ENCODE results near the gene POLE3.
A peak's percentile ranks its signal among the peaks of the same experiment; 100 is the strongest.
"Not testable (repeated sequence)": the region's sequence is repeated elsewhere in the genome, so short reads cannot be mapped to it uniquely, and the experiment has no call there.

The POLE3 gene

GRCh38 chr9:113403646-113404045, 6.8 kb downstream of the POLE3 start:
- no peak for DNase-seq (ENCODE audit: low spot score)

DNA sequence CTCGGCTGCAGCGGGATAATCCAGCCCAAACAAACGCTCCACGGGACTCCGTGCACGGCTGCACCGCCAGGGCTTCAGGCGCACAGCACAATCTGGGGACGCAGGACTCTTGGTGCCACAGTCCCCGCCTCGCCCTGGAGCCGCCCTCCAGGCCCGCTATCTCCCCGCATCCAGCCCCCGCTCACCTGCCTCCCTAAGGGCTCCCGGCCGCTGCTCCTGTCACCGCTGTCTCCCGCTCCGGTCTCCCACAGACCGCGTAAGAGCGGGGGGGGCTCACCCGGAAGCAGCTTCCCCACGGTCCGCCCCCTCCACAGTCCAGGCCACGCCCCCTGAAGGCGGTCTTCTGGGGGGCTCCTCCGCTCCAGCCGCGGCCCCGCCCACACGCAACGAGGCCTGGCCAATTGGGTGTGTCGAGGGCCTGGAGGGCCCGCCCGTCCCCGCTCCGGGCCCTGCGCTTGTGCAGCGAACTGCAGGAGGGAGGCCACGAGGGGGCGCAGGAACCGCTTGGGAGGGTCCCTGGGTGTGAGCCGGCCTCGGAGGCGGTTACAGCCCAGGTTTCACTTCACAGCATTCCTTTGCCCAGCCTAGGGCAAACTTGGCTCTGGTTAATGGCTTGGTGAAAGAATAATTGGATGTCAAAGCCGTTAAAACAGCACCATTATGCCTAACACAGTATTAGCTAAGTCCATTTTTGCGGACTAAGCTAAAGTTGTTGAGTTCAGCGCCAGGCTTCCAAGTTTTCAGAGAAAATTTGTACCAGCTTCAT, 9.3 kb downstream of the POLE3 start, which contains the start of gene ALAD:
ALAD (minus strand) TSS at position 258 of the 766 bp plus-strand sequence. CDS start 7,725 bp downstream, outside the sequence.
- DNase-seq (ENCODE audit: low spot score) = peak; percentile 99

- DNase-seq (ENCODE audit: low spot score) = no peak
Measured at GRCh38 chr9:113399646-113400200, 10.8 kb downstream of the POLE3 start.

DNA sequence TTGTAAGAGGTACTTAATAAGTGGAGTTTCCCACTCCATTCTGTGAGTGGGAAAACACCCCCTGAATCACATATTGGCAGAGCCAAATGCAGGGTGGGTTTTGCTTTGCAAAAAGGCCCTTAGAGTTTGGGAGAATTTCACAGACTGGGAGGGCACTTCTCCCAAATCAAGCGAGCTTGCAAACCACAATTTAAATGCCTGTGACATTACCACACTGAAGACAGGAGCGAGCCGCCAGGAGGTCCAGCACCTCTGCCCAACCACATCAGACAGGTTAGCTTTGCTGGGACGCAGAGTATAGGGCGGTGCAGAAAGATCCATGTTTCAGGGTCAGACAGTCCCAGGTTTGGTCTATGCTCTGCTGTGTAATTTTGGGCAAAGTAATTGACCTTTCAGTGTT, 11.7 kb downstream of the POLE3 start:
- DNase-seq (ENCODE audit: low spot score) = no peak

DNA sequence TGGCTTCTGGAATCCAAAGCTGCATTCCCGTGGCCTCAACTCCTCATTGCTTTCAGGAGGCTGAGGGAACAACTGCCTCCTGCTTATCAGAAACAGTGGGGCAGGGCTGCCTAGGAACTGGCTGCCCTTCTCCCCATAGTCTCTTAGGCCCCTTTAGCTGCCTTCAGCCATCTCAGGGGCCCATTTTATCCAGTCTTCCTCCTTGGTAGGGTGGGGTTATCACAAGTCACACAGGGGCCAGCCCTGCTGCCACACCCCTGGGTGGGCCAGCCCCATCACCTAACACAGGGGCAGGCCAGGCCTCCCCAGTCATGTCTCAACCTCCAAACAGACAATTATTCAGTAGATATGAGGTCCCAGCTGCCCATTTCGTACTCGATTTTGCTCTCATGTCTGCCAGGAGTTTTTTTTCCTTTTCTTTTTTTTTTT, 13.3 kb downstream of the POLE3 start:
- DNase-seq (ENCODE audit: low spot score) = no peak

DNA sequence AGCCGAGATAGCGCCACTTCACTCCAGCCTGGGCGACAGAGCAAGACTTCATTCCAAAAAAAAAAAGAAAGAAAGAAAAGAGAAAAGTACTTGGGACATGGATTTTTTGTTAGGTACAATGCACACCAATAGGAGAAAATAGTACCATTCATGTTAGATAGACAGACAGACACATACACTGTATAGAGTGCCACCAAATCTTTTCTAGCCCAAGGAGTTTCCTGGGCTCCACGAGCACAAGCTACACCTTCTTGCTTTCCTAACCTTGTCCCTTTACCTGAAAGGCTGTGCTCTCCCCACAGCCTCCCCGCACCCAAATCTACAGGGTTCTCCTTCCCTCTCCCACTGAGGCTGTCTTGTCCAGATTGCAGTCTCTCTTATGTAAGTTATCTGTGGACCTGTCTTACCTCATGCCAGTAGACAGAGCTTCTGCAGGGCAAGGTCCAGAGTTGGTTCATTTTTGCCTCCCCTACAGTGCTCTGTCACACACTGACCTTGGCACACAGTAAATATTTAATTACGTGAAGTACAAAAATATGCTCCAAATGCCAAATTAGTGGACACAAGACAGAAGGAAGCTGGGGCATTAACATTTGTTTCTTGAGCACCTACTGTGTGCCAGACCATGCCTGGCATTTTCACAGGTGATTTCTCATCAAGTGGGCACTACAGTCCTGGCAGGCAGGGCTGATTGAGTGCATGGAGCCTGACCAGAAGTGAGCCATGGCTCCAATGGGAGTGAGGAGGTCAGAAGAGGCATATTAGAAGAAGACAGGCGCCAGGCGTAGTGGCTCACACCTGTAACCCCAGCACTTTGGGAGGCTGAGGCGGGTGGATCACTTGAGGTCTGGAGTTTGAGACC, 15.2 kb downstream of the POLE3 start:
- no peak for DNase-seq (ENCODE audit: low spot score)

DNA sequence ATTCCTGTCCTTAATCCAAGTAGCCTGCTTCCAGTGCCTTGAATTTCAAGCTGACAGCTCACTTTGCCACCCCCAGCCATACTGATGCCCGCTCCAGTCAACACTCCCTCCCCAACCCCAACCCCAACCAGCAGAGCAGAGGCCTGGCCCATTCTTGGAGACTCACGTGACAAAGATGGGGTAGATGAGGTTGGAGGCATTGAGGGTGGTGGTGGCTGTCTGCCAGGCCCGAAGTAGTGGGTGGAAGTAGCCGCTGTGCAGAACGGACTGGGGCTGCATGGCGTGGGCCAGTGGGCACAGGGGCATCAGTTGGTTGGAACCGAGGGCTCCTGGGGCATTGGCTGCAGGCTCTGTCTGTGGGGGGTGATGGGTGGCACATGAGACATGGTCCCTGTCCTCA, 17.2 kb downstream of the POLE3 start:
- DNase-seq (ENCODE audit: low spot score) = no peak

DNA sequence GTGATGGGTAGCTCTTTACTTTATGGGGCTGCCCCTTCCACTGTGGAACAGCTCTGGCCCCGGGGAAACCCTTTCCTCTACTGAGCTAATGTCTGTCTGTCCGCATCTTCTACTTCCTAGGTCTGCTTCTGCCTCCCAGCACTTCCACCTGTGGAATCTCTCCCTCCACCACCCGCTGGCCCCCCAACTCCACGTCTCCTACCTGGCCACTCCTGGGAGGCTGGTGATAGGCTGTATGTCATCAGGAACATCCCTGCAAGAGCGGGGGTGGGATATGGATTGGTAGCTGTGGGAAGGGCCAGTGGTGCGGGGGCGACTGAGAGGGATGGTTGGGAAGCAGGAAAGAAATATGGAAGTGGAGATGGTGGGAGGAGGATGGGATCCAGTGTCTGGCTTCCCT, 18.6 kb downstream of the POLE3 start:
- no peak for DNase-seq (ENCODE audit: low spot score)

GRCh38 chr9:113390192-113390960, 20.1 kb downstream of the POLE3 start:
- no peak for DNase-seq (ENCODE audit: low spot score)

- no peak for DNase-seq (ENCODE audit: low spot score)
Measured at GRCh38 chr9:113389451-113389850, 21.0 kb downstream of the POLE3 start.

- no peak for DNase-seq (ENCODE audit: low spot score)
Measured at GRCh38 chr9:113388833-113389232, 21.6 kb downstream of the POLE3 start.

DNA sequence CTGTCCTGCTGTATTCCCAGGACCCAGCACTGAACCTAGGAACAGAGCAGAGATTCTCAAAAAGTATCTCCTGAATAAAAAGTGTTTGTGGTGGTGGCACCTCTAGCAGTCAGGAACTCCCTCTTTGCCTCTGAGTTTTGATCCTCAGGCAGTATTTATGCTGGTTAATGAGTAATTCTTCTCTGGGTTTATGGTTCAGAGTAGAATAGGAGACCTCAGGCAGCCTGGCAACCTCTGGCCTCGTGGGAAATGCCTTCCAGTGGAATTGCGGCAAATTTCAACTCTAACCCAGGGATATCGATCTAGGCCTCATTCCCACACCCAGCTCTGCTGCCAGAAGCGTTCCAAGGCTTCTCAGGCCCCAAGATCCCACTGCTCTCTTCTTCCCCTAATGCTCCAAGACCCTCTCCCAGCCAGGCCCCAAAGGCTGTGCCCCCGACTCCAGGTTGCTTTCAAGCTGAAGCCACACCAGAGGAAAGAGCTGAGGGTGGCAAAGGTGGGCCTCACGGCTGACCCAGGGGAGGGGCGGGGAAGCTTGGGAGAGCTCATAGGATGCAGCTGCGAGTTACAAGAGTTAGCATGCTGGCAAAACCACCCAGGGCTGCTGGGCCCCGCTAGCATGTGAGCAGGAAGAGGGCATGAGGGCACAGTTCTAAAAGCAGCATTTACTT, 22.8 kb downstream of the POLE3 start:
- DNase-seq (ENCODE audit: low spot score) = no peak

DNA sequence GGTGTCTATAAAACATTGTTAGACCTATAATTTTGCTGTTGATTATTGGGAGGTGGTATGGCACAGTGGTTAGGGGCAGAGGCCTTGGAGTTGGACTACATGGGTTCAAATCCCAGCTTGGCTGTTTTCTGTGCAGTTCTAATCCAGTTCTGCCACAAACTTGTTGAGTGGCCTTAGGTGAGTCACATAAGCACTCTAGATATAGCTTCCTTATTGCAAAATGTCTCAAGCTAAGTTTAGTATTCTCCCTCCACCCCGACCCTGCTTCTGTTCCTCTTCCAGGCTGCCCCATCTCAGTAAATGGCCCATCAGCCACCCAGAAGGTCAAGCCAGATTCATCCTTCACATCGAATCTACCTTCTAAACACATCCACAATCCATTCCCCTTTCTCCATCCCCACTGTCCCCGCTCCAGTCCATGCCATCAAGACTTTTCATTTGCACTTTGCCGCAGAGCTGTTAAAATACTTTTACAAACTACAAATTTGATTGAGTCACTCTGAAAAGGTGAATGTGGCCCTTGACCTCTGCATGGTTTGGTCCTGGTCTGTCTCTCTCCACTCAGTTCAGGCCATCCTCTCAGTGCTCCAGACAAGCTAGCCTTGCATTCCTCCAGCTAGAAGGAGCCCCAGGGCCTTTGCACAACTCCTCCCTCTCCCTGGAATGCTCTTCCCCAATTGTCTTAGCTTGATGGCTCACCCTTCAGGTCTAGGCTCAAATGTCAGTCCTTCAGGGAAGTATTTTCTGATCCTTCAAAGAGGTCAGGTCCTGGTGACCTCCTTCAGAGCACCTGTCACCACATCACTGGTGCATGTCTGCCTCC, 23.7 kb downstream of the POLE3 start:
- DNase-seq (ENCODE audit: low spot score) = no peak

GRCh38 chr9:113381909-113382411, 28.5 kb downstream of the POLE3 start:
- DNase-seq (ENCODE audit: low spot score) = no peak

GRCh38 chr9:113381441-113381840, 29.0 kb downstream of the POLE3 start:
- DNase-seq (ENCODE audit: low spot score) = not testable (repeated sequence)

DNA sequence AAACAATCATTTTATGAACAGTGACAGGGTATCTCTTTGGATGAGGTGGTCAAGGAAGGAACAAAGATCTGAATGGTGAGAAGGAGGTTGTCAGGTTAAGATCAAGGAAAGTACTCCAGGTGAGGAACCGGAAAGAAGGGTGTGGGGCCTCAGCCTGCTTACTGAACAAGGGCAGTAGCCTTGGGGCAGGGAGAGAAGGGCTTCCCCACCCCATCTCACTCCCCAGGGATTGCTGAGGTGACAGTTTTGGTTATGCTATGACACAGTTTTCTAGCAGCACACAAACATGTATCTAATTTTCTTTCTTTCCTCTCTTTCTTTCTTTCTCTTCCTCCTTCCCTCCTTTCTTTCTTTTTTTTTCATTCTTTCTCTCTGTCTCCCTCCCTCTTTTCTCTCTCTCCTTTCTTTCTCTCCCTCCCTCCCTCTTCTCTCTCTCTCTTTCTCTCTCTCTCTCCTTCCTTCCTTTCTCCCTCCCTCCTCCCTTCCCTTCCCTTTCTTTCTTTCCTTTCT, 29.6 kb downstream of the POLE3 start:
- no peak for DNase-seq (ENCODE audit: low spot score)

- not testable (repeated sequence) for DNase-seq (ENCODE audit: low spot score)
Measured at GRCh38 chr9:113379829-113380210, 30.7 kb downstream of the POLE3 start.

GRCh38 chr9:113379094-113379828, 31.2 kb downstream of the POLE3 start:
- not testable (repeated sequence) for DNase-seq (ENCODE audit: low spot score)
